ENCODE results near the gene KRT1.

DNA sequence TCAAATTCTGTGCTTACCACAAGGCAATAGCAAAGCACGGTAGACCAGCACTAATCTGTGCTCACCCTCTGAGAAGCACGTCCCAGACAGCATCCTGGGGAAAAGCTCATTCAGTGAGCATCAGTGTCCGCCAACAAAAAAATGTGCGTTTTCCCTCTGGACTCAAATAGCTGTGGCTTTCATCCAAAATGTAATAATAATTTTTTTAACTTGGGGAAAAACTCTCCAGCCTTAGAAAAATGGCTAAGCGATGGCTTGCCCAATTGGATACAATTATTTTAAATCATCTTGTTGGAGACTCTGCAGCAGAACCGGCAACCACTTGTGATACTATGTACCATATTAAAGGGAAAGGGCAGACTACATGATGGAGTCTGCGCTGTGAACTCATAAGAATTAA, 24.3 kb upstream of the KRT1 start:
- TF ChIP-seq POLR2AphosphoS5 (IDR thresholded peaks at IDR 0.05; ENCODE audit: low read depth, low read length) = no peak
- TF ChIP-seq, protein P1, sequence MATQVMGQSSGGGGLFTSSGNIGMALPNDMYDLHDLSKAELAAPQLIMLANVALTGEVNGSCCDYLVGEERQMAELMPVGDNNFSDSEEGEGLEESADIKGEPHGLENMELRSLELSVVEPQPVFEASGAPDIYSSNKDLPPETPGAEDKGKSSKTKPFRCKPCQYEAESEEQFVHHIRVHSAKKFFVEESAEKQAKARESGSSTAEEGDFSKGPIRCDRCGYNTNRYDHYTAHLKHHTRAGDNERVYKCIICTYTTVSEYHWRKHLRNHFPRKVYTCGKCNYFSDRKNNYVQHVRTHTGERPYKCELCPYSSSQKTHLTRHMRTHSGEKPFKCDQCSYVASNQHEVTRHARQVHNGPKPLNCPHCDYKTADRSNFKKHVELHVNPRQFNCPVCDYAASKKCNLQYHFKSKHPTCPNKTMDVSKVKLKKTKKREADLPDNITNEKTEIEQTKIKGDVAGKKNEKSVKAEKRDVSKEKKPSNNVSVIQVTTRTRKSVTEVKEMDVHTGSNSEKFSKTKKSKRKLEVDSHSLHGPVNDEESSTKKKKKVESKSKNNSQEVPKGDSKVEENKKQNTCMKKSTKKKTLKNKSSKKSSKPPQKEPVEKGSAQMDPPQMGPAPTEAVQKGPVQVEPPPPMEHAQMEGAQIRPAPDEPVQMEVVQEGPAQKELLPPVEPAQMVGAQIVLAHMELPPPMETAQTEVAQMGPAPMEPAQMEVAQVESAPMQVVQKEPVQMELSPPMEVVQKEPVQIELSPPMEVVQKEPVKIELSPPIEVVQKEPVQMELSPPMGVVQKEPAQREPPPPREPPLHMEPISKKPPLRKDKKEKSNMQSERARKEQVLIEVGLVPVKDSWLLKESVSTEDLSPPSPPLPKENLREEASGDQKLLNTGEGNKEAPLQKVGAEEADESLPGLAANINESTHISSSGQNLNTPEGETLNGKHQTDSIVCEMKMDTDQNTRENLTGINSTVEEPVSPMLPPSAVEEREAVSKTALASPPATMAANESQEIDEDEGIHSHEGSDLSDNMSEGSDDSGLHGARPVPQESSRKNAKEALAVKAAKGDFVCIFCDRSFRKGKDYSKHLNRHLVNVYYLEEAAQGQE (IDR thresholded peaks at IDR 0.05; ENCODE audit: insufficient read depth in 1 of 2, low read depth in 2 of 2, low read length in 2 of 2) = no peak
